GM12873 (cell line): ENCODE measurements around the gene OR51V1.
"Not testable (repeated sequence)": the region's sequence is repeated elsewhere in the genome, so short reads cannot be mapped to it uniquely, and the experiment has no call there.

ENCODE experiments used
- TF ChIP-seq, protein P1 (sequence below): IDR thresholded peaks from 2 replicates; pipeline ENCODE4 v1.5.1; 2012; ENCODE audit warnings: low read depth, mild to moderate bottlenecking, moderate library complexity, low read length, control low read depth; ENCODE audit not compliant: insufficient read depth; ENCODE audit errors: missing control alignments

OR51V1 gene, protein sequence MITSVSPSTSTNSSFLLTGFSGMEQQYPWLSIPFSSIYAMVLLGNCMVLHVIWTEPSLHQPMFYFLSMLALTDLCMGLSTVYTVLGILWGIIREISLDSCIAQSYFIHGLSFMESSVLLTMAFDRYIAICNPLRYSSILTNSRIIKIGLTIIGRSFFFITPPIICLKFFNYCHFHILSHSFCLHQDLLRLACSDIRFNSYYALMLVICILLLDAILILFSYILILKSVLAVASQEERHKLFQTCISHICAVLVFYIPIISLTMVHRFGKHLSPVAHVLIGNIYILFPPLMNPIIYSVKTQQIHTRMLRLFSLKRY

DNA sequence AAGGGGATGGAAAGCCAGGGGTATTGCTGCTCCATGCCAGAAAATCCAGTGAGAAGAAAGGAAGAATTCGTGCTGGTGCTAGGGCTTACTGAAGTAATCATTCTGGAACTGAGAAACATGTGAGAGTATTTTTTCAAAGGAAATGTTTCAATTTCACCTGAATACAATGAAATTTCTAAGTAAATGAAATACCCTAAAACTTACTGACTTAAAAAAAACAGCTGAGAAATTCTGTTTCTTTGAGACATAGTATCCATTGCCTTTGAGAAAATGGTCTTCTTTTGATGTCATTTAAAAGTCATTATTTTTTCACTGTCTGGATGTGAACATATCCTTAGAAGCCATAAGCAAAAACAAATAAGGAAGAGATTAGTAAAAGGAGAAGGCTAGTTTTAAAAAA lies at the start of gene OR51V1:
Gene OR51V1, minus strand, starts transcription at position 101 of the 400 bp plus-strand sequence. Its CDS starts 0 bp downstream, at position 101.
- TF ChIP-seq, protein P1, sequence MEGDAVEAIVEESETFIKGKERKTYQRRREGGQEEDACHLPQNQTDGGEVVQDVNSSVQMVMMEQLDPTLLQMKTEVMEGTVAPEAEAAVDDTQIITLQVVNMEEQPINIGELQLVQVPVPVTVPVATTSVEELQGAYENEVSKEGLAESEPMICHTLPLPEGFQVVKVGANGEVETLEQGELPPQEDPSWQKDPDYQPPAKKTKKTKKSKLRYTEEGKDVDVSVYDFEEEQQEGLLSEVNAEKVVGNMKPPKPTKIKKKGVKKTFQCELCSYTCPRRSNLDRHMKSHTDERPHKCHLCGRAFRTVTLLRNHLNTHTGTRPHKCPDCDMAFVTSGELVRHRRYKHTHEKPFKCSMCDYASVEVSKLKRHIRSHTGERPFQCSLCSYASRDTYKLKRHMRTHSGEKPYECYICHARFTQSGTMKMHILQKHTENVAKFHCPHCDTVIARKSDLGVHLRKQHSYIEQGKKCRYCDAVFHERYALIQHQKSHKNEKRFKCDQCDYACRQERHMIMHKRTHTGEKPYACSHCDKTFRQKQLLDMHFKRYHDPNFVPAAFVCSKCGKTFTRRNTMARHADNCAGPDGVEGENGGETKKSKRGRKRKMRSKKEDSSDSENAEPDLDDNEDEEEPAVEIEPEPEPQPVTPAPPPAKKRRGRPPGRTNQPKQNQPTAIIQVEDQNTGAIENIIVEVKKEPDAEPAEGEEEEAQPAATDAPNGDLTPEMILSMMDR = no peak

DNA sequence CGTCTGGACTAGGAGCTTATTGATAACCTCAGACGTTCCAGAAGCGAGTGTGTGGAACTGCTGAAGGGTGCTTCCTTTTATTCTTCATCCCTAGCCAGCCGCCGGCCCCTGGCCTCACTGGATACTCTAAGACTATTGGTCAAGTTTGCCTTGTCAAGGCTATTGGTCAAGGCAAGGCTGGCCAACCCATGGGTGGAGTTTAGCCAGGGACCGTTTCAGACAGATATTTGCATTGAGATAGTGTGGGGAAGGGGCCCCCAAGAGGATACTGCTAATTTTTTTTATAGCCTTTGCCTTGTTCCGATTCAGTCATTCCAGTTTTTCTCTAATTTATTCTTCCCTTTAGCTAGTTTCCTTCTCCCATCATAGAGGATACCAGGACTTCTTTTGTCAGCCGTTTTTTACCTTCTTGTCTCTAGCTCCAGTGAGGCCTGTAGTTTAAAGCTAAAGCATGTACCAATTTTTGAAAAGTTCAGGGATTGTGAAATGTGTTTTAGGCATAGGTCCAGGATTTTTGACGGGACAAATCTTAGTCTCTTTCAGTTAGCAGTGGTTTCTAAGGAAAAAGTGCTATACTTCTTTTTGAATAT lies 49.4 kb upstream of the OR51V1 start, which contains the start of gene HBG1:
Gene HBG1, minus strand, starts transcription at position 51 of the 590 bp plus-strand sequence. CDS start 53 bp downstream, outside the sequence.
- TF ChIP-seq, protein P1 = not testable (repeated sequence)

DNA sequence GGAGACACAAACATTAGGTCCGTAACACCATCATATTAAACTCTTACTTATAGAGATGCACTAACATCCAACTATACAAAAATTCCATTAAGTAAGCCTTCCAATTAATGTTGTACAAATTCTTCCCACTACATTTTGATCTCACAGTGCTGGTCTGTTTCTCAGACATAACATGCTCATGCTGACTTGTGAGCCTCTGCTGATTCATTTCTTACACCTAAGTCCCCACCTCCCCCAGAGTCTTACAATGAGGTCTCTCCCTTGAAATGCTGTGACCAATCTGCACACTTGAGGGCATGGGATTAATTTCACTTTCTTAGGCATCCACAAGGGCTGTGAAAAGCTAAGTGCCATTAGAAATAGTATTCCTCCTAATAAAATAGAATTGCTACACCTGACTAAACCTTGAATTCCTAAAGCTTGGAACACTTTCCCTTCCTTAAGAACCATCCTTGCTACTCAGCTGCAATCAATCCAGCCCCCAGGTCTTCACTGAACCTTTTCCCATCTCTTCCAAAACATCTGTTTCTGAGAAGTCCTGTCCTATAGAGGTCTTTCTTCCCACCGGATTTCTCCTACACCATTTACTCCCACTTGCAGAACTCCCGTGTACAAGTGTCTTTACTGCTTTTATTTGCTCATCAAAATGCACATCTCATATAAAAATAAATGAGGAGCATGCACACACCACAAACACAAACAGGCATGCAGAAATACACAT lies 47.1 kb upstream of the OR51V1 start:
- TF ChIP-seq, protein P1 = no peak

DNA sequence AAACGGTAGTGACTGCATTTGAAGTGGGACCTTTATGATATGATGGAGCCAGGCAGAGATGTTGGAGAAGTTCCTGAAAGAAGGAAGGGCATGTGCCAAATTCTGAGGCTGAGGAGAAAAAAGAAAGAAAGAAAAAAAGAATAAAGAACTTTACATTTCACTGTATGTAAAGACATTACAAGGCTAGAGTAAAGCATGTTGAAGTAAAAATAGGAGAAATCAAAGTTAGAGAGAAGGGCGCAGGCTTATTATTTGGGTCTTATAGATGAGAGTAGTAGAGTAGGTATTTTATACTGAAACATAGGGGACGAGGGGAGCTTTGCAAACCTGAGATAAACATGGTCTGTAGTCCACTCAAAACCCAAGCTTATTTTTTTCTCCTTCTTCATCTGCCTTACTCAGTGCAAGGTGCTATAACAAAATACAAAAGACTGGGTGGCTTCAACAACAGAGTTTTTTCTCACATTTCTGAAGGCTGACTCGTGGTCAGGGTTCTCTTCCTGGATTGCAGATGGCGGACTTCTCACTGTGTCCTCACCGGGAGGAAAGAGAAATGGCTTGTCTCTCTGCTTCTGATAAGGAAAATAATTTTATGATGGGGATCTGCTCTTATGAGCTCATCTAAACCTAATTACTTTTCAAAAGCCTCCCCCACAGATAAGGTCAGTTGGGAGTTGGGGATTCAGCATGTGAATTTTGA lies 46.4 kb upstream of the OR51V1 start:
- TF ChIP-seq, protein P1 = no peak

DNA sequence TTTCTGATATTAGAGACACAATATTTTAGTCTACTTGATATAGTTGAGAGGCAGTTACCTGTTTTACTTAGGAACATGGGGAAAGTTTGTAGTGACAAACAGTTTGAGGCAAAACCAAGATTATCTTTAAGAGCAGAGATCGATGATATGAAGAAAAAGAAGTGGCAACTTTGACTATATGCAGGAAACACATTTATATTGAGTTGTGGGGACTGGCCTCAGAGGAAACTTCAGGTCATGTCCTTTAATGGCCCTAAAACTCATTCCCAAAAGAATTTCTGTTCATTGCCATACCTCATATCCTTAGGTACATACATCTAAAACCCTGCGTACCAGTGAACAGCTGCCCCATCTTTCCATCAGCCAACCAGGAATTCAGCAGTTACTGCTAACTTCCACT lies 44.7 kb upstream of the OR51V1 start:
- TF ChIP-seq, protein P1 = no peak

DNA sequence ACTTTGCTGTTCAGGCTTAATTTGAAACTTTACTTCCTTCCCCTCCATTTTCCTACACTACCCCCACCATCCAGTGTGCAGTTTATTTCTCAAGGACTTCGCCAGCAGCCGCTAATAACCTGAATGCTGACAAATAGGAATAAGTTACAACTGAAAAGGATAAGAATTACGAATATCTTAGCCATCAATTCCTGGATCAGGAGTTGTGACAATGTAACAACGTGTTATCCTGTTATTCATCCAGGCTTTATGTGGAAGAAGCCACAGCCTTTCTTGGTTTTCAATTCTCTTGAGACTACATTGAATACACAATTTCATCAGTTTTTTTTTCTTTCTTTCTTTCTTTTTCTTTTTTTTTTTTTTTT lies 43.3 kb upstream of the OR51V1 start:
- TF ChIP-seq, protein P1 = no peak
